Measurements from ENCODE around the gene EIF3I.
A peak's percentile ranks its signal among the peaks of the same experiment; 100 is the strongest.

The EIF3I gene

GRCh38 chr1:32266921-32267591, 44.8 kb downstream of the EIF3I start:
- DNase-seq (ENCODE audit: low read depth in 2 of 2), result no peak

GRCh38 chr1:32269744-32270143, 47.5 kb downstream of the EIF3I start:
- no peak for DNase-seq (ENCODE audit: low read depth in 2 of 2)

- DNase-seq (ENCODE audit: low read depth in 2 of 2), result no peak
These were observed 50.6 kb downstream of the EIF3I start for GRCh38 chr1:32272557-32273390.

- peak; percentile 63 to 73 for DNase-seq (ENCODE audit: low read depth in 2 of 2)
These were observed 51.4 kb downstream of the EIF3I start for GRCh38 chr1:32273391-32274208.

GRCh38 chr1:32274646-32275340, 52.6 kb downstream of the EIF3I start:
- no peak for DNase-seq (ENCODE audit: low read depth in 2 of 2)

- DNase-seq (ENCODE audit: low read depth in 2 of 2), result no peak
These were observed 53.2 kb downstream of the EIF3I start for GRCh38 chr1:32275424-32275823.

GRCh38 chr1:32276032-32276782, 54.0 kb downstream of the EIF3I start:
- no peak for DNase-seq (ENCODE audit: low read depth in 2 of 2)

Data from stimulated activated CD4-positive, alpha-beta T cell treated with anti-CD3 and anti-CD28 coated beads, Interleukin-12 subunit alpha, Interleukin-12 subunit beta, amount 100 ng/mL, for 24 hours (primary cell).